ENCODE measurements around the gene EHF.

Gene EHF

GRCh38 chr11:34610324-34611041, 10.4 kb upstream of the EHF start:
- no peak overlapping the region for H3K27ac Mint-ChIP-seq
- no peaks in the 10 kb centered on the region for H3K9me3 Mint-ChIP-seq
- H3K4me3 Mint-ChIP-seq: no peak overlapping the region
- no peaks in the 10 kb centered on the region for H3K36me3 Mint-ChIP-seq
- no peaks in the 10 kb centered on the region for H3K27me3 Mint-ChIP-seq
- H3K4me1 Mint-ChIP-seq: peaks cover 4% of the 10 kb centered on the region

- H3K36me3 Mint-ChIP-seq: no peaks in the 10 kb centered on the region
- no peak overlapping the region for H3K27ac Mint-ChIP-seq
- H3K27me3 Mint-ChIP-seq: no peaks in the 10 kb centered on the region
- no peak overlapping the region for H3K4me3 Mint-ChIP-seq
- H3K9me3 Mint-ChIP-seq: no peaks in the 10 kb centered on the region
- peaks cover 4% of the 10 kb centered on the region for H3K4me1 Mint-ChIP-seq
Measured at GRCh38 chr11:34613015-34613414, 7.9 kb upstream of the EHF start.

GRCh38 chr11:34613552-34614056, 7.3 kb upstream of the EHF start:
- Mint-ChIP-seq H3K27me3 (no peaks in the 10 kb centered on the region), H3K4me3 (no peak overlapping the region), H3K9me3 (no peaks in the 10 kb centered on the region), H3K36me3 (no peaks in the 10 kb centered on the region), H3K27ac (no peak overlapping the region), H3K4me1 (peaks cover 4% of the 10 kb centered on the region)

GRCh38 chr11:34614344-34615104, 6.4 kb upstream of the EHF start:
- no peaks in the 10 kb centered on the region for H3K9me3 Mint-ChIP-seq
- no peaks in the 10 kb centered on the region for H3K36me3 Mint-ChIP-seq
- no peaks in the 10 kb centered on the region for H3K27me3 Mint-ChIP-seq
- no peak overlapping the region for H3K27ac Mint-ChIP-seq
- H3K4me3 Mint-ChIP-seq: no peak overlapping the region
- H3K4me1 Mint-ChIP-seq: peaks cover 4% of the 10 kb centered on the region

- H3K4me3 Mint-ChIP-seq: no peak overlapping the region
- H3K36me3 Mint-ChIP-seq: no peaks in the 10 kb centered on the region
- H3K4me1 Mint-ChIP-seq: peaks cover 4% of the 10 kb centered on the region
- H3K27ac Mint-ChIP-seq: no peak overlapping the region
- H3K9me3 Mint-ChIP-seq: no peaks in the 10 kb centered on the region
- no peaks in the 10 kb centered on the region for H3K27me3 Mint-ChIP-seq
Measured at GRCh38 chr11:34616086-34616485, 4.8 kb upstream of the EHF start.

- H3K9me3 Mint-ChIP-seq: no peaks in the 10 kb centered on the region
- no peak overlapping the region for H3K27ac Mint-ChIP-seq
- H3K27me3 Mint-ChIP-seq: peaks cover 1% of the 10 kb centered on the region
- no peak overlapping the region for H3K4me3 Mint-ChIP-seq
- peaks cover 4% of the 10 kb centered on the region for H3K4me1 Mint-ChIP-seq
- H3K36me3 Mint-ChIP-seq: no peaks in the 10 kb centered on the region
Measured at GRCh38 chr11:34616830-34617504, 3.9 kb upstream of the EHF start.

GRCh38 chr11:34618406-34618805, 2.5 kb upstream of the EHF start:
- Mint-ChIP-seq H3K27me3 (peaks cover 7% of the 10 kb centered on the region), H3K36me3 (peaks cover 1% of the 10 kb centered on the region), H3K4me1 (peaks cover 2% of the 10 kb centered on the region), H3K9me3 (no peaks in the 10 kb centered on the region), H3K4me3 (no peak overlapping the region), H3K27ac (no peak overlapping the region)

- Mint-ChIP-seq H3K4me3 (no peak overlapping the region), H3K27me3 (peaks cover 7% of the 10 kb centered on the region), H3K9me3 (no peaks in the 10 kb centered on the region), H3K27ac (no peak overlapping the region), H3K4me1 (no peaks in the 10 kb centered on the region), H3K36me3 (peaks cover 1% of the 10 kb centered on the region)
Measured at GRCh38 chr11:34619062-34619516, 1.8 kb upstream of the EHF start.

GRCh38 chr11:34620202-34620601, 691 bp upstream of the EHF start:
- H3K9me3 Mint-ChIP-seq: no peaks in the 10 kb centered on the region
- H3K27ac Mint-ChIP-seq: no peak overlapping the region
- H3K4me3 Mint-ChIP-seq: no peak overlapping the region
- peaks cover 7% of the 10 kb centered on the region for H3K27me3 Mint-ChIP-seq
- no peaks in the 10 kb centered on the region for H3K4me1 Mint-ChIP-seq
- H3K36me3 Mint-ChIP-seq: peaks cover 1% of the 10 kb centered on the region

GRCh38 chr11:34621876-34622275, 983 bp downstream of the EHF start:
- no peak overlapping the region for H3K4me3 Mint-ChIP-seq
- H3K9me3 Mint-ChIP-seq: no peaks in the 10 kb centered on the region
- H3K4me1 Mint-ChIP-seq: no peaks in the 10 kb centered on the region
- peaks cover 7% of the 10 kb centered on the region for H3K27me3 Mint-ChIP-seq
- no peak overlapping the region for H3K27ac Mint-ChIP-seq
- peaks cover 1% of the 10 kb centered on the region for H3K36me3 Mint-ChIP-seq

- Mint-ChIP-seq H3K4me1 (no peaks in the 10 kb centered on the region), H3K27ac (no peak overlapping the region), H3K4me3 (no peak overlapping the region), H3K27me3 (peaks cover 7% of the 10 kb centered on the region), H3K9me3 (no peaks in the 10 kb centered on the region), H3K36me3 (peaks cover 1% of the 10 kb centered on the region)
Measured at GRCh38 chr11:34623463-34623862, 2.6 kb downstream of the EHF start.

GRCh38 chr11:34624069-34624468, 3.2 kb downstream of the EHF start:
- H3K4me3 Mint-ChIP-seq: no peak overlapping the region
- no peaks in the 10 kb centered on the region for H3K4me1 Mint-ChIP-seq
- no peak overlapping the region for H3K27ac Mint-ChIP-seq
- peaks cover 8% of the 10 kb centered on the region for H3K27me3 Mint-ChIP-seq
- H3K9me3 Mint-ChIP-seq: no peaks in the 10 kb centered on the region
- peaks cover 1% of the 10 kb centered on the region for H3K36me3 Mint-ChIP-seq

- H3K4me1 Mint-ChIP-seq: no peaks in the 10 kb centered on the region
- peaks cover 8% of the 10 kb centered on the region for H3K27me3 Mint-ChIP-seq
- peak overlapping the region; percentile 31 for H3K27ac Mint-ChIP-seq
- no peaks in the 10 kb centered on the region for H3K9me3 Mint-ChIP-seq
- peaks cover 1% of the 10 kb centered on the region for H3K36me3 Mint-ChIP-seq
- no peak overlapping the region for H3K4me3 Mint-ChIP-seq
Measured at GRCh38 chr11:34625576-34625975, 4.7 kb downstream of the EHF start.

GRCh38 chr11:34626393-34626792, 5.5 kb downstream of the EHF start:
- H3K4me1 Mint-ChIP-seq: no peaks in the 10 kb centered on the region
- no peak overlapping the region for H3K27ac Mint-ChIP-seq
- H3K4me3 Mint-ChIP-seq: no peak overlapping the region
- H3K9me3 Mint-ChIP-seq: no peaks in the 10 kb centered on the region
- peaks cover 1% of the 10 kb centered on the region for H3K36me3 Mint-ChIP-seq
- peaks cover 8% of the 10 kb centered on the region for H3K27me3 Mint-ChIP-seq

GRCh38 chr11:34627197-34627596, 6.3 kb downstream of the EHF start:
- Mint-ChIP-seq H3K4me3 (no peak overlapping the region), H3K36me3 (peaks cover 1% of the 10 kb centered on the region), H3K9me3 (no peaks in the 10 kb centered on the region), H3K27me3 (peaks cover 5% of the 10 kb centered on the region), H3K27ac (no peak overlapping the region), H3K4me1 (no peaks in the 10 kb centered on the region)

GRCh38 chr11:34629711-34630110, 8.8 kb downstream of the EHF start:
- no peaks in the 10 kb centered on the region for H3K36me3 Mint-ChIP-seq
- H3K27me3 Mint-ChIP-seq: peaks cover 1% of the 10 kb centered on the region
- peaks cover 14% of the 10 kb centered on the region for H3K4me1 Mint-ChIP-seq
- H3K27ac Mint-ChIP-seq: no peak overlapping the region
- H3K9me3 Mint-ChIP-seq: no peaks in the 10 kb centered on the region
- no peak overlapping the region for H3K4me3 Mint-ChIP-seq
